GM12872 (cell line): Measurements from ENCODE around the gene SETD3.

Experiments
- CTCF ChIP-seq: IDR thresholded peaks from 3 replicates; pipeline ENCODE4 v1.5.1; 2011; ENCODE audit warnings: low read depth, mild to moderate bottlenecking, low read length, moderate library complexity; ENCODE audit not compliant: insufficient read depth

Gene SETD3

DNA sequence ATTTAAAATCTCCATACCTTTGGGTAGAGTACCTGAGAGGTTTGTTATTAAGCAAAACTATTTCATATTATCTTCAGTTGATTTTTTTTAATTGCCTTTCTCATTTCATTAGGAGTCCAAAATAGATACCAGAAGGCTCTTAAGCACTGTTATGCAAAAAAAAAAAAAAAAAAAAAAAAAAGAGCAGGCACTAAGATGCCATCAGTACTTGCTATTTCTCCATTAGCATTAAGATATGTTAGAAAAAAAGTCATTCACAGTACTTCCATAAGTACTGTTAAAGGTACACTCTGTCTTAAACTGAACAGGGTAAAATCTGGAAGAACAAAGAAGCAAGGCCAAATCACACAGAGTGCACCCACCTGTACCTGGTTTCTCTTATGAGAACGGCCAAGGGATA is 57.2 kb downstream of the SETD3 start:
- no peak for TF ChIP-seq CTCF

- TF ChIP-seq CTCF: no peak
Measured at GRCh38 chr14:99422228-99423010, 58.2 kb downstream of the SETD3 start.

DNA sequence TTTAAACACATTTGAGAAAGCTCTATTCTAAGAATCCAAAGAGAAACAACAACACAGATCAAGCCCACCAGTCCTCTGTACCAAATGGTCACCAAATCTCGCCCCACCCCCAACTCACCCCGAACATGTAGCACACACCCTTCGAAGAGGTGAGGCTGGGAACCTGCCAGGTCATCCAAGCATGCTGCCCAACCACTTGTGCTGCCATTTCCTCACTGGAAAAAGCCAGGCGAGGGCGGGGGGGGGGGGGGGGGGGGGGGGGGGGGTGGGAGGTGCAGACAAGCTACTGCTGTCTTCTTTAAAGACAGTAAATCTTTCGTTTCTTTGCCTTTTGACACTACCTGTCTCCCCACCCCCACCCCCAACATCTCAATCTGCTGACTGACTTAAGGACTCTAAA is 59.9 kb downstream of the SETD3 start:
- TF ChIP-seq CTCF: no peak

DNA sequence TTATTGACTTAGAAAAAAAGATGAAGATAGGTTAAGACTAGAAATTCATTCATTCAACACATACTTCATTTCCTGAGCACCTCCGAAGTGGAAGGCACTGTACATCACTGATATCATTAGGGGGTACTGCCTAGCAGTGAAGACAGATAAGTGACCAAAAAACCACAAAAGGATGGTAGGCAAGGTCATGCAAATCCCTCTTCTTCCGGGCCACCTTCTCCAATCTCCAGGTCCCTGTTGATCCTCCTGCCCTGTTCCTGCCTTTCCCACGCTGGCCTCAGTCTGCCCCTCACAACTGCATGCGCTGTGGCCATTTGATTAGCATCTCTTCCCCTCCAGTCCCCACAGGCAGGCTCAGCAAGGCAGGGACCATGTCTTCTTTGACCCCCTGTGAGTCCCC is 60.8 kb downstream of the SETD3 start:
- no peak for TF ChIP-seq CTCF

DNA sequence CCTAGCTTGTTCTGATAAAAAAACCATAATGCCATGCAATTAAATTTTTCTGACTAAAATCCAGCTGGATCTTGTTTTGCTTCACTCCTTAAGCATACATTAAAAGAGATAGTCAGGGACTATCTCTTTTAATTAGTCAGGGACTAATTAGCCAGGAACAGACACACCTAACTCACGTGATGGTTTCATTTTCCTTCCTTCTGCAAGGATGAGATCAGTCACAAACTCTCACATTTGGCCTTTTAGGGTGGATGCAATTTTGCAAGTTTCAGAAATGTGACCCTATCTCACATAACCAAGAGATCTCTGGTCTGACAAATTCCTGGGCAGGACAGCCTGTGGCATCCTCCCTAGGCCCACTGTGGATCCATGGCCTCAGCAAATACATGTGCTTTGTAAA is 62.4 kb downstream of the SETD3 start:
- TF ChIP-seq CTCF: no peak

DNA sequence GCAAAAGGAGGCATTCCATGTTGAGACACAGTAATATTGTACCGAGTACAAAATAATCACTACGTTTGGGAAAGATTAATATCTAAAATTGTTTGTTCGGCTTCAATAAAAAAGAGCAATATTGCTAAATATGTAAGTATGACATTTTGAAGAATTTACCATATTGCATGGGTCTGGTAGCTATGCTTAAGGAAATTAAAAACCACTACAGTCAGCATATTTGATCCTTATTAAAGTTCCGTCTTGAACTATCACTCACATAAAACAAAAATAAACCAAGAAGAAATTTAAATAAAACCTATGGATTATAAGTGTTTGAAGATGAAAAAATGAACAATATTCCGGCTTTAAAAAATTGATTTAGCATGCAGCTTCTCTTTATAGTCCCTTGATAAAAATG is 63.8 kb downstream of the SETD3 start:
- TF ChIP-seq CTCF: no peak

DNA sequence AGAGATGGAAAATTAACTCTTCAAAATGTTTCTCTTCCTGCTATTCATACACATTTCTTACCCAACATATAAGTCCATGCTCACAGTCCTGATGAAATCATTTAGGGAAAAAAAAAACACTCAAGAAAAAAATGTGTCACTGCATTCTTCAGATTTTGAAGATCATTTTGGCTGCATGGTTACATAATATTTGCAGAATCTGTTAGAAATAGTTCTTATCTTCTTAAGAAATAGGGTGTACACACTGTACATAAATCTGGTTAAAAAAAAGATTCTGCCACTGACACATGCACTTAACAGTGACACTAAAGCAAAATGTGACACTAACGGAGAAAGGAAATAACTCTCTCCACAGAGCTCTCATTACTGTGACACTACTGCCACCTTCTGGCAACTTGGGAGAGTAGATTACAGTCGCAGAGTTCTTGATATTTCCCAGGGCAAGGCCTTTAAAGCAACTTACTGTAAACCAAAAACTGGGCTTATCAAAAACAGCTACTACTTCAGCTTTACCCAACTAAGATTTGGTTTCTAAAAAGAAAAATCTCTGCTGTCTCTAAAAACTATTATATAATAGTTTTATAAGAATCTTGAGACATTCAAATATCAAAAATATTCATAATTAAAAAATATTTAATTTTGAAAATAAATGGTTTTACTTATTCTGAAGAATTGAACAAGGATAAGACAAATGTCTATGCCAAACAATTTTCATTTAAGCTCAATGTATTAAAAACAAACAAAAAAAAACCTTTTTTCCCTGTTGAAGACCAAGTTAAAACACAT is 65.0 kb downstream of the SETD3 start:
- TF ChIP-seq CTCF: peak; percentile 68
